Stimulated activated CD4-positive, alpha-beta T cell treated with anti-CD3 and anti-CD28 coated beads, Interleukin-2, amount 100 ng/mL, for 4 hours (primary cell): ENCODE data around the gene PCYOX1L.
A peak's percentile ranks its signal among the peaks of the same experiment; 100 is the strongest.

Experiments used
- DNase-seq: peaks from one replicate; pipeline ENCODE4 v3.0.0-alpha.2; 2020; ENCODE audit warnings: low read depth

Gene PCYOX1L

DNA sequence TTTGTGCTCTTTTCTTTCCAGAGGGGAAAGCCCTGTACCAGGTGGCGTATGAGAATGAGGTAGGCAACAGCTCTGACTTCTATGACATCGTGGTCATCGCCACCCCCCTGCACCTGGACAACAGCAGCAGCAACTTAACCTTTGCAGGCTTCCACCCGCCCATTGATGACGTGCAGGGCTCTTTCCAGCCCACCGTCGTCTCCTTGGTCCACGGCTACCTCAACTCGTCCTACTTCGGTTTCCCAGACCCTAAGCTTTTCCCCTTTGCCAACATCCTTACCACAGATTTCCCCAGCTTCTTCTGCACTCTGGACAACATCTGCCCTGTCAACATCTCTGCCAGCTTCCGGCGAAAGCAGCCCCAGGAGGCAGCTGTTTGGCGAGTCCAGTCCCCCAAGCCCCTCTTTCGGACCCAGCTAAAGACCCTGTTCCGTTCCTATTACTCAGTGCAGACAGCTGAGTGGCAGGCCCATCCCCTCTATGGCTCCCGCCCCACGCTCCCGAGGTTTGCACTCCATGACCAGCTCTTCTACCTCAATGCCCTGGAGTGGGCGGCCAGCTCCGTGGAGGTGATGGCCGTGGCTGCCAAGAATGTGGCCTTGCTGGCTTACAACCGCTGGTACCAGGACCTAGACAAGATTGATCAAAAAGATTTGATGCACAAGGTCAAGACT is 10.3 kb downstream of the PCYOX1L start:
- no peak for DNase-seq

DNA sequence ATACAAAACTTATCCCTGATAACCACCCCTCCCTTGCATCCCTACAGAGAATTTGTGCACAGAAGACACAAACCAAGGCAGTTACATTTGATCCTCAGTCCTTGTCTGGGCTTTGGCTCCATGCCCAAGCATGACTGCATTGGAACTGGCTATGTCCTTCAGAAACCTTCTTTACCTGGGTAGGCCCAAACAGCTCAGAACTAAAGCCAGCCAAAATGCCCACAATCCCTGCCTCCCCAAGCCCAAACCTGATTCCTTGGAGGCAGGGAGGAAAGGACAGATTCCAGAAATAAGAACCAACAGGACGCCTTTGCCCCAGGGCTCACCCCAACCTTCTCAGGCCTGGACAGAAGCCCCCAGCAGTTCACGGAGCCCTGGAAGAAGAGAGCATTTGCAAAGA is 13.0 kb downstream of the PCYOX1L start:
- no peak for DNase-seq

- peak; percentile 61 for DNase-seq
Observed at GRCh38 chr5:149371296-149371962, 13.6 kb downstream of the PCYOX1L start.

DNA sequence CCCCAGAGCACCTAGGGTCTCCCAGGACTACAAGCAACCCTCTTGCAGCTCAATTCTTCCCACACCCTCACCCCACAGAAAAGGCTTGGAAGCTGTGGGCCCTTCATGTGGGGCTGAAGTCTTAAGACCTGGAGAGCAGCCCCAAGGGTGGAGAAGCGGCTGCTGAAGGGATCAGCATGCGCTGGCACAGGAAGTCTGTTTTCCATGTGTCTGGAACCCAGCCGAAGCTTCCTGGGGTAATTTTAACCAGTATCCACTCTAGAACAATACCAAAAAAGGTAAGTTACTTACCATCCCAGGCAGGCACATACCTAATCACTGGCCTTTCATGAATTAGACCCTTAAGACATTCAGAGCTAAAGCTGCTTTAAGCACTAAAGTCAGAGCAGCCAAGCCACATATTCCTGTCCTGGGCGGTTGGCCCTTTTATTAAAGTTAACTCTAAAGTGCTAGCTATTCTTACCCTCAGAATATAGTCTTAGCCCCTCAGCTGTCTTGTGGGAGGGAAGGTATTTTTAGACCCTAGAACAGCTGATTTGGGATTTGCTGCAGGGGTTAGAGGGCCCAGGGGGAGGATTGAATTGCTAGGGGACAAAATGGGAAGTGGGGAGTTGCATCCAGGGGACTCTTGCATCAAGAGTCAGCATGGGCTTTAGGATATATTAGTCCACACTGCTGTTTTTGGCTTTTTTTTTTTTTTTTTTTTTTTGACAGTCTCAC is 14.4 kb downstream of the PCYOX1L start:
- DNase-seq: no peak

- no peak for DNase-seq
Observed at GRCh38 chr5:149372932-149373331, 15.1 kb downstream of the PCYOX1L start.

- DNase-seq: no peak
Observed at GRCh38 chr5:149374303-149374702, 16.5 kb downstream of the PCYOX1L start.

DNA sequence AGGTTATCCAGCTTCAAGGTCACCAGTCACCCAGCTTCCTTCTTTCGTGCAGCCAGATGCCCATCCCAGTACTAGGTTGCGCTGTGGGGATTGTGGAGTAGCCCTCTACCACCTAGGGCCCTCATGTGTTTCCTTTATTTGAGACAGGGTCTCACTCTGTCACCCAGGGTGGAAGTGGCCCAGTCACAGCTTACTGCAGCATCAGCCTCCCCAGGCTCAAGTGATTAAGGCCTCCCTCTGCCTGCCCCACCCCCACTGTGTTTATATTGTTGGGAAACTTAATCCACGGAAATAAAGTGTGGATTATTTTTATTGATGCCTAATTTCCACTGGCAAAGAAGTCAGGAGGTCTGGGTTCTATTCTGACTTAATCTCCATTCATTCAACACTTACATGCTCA is 17.0 kb downstream of the PCYOX1L start:
- no peak for DNase-seq

DNA sequence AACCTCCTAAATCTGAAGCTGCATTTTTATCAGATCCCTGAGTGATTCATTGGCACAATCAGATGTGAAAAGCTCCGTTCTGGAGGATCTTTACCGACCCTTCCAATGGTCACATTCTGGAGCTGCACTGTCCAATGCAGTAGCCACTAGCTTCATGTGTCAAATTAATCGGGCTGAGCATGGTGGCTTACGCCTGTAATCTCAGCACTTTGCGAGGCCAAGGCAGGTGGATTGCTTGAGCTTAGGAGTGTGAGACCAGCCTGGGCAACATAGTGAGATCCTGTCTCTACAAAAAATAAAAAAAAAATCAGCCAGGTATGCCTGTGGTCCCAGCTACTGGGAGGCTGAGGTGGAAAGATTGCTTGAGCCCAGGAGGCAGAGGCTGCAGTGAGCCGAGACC is 17.6 kb downstream of the PCYOX1L start:
- DNase-seq: no peak

GRCh38 chr5:149376104-149376503 is 18.3 kb downstream of the PCYOX1L start:
- no peak for DNase-seq

DNA sequence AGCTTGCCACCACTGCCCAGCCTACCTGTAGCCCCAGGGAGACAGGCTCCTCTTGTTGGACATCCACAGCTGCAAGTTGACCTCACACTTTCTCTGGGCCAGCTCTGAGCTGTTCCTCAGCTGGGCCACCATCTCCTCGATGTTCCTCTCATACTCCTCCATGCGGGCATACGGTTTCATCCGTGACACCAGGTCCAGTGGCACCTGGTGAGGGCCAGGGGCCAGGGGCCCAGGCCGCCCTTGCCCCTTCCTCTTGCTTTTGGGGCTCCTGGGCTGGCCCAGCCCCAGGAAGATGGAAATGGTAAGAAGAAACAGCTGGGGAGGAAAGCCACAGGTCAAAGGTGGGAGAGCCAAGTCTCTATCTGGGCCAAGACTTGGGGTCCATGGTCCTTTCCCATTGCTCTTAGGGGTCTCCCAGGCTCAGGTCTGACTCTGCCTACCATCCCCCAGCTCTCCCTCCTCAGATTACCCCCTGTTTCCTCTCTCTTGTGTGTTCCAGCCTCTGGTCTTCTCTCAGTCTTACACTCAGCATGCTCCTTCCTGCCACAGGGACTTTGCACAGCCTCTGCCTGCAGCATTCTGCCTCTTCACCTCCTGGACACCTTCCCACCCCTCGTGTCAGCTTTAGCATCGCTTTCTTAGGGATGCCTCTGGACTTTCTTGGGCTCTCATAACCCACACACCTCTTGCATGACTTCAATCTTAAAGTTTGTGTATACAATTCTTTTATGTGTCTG is 19.0 kb downstream of the PCYOX1L start:
- DNase-seq: no peak

GRCh38 chr5:149378241-149378820 is 20.5 kb downstream of the PCYOX1L start:
- DNase-seq: no peak

GRCh38 chr5:149379177-149379761 is 21.4 kb downstream of the PCYOX1L start, which contains the start of gene IL17B:
Gene IL17B (minus strand): TSS chr5:149379292. CDS start chr5:149379225, 67 bp downstream.
- DNase-seq: no peak

DNA sequence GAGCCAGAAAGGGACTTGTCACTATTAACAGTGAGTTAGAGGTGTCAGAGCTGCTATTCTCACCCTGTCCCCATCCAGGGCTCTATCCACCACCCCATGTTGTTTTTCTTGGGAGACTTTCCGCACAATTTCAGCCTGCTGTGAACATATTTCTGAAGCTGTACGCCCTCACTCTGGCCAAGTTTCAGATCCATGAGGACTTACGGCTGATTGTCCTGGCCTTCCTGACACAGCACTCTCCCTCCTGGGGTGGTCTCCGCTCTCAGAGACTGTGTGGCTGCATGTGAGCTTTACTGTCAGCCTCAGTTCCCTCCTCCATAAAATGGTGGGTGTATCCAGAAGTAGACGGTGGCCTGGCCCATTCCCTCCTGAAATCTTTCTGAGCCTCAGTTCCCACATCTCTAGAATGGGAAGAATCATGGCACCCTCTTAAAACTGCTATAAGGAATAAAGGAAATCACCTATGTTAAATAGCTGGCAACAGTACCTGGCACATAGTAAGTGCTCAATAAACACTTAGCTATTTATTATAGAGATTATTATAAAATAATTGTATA is 22.1 kb downstream of the PCYOX1L start:
- no peak for DNase-seq

- no peak for DNase-seq
Observed at GRCh38 chr5:149380466-149381121, 22.7 kb downstream of the PCYOX1L start.

GRCh38 chr5:149381261-149381985 is 23.6 kb downstream of the PCYOX1L start:
- no peak for DNase-seq

DNA sequence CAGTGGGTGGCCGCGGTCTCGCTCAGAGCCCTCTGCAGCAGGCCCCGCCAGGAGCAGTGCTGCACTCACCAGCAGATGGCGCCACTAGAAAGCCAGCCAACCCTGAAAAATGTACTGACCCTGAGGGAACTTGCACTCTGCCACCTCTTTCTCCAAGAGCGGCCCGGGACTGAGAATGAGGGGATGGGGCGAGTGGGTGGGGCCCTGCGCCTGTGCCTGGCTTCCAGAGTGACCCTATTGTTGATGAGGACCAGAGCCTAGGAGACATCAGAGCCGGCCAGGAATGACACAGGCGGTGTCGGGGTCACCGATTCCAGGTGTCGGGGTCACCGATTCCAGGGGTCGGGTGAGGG is 24.1 kb downstream of the PCYOX1L start:
- DNase-seq: peak; percentile 53

DNA sequence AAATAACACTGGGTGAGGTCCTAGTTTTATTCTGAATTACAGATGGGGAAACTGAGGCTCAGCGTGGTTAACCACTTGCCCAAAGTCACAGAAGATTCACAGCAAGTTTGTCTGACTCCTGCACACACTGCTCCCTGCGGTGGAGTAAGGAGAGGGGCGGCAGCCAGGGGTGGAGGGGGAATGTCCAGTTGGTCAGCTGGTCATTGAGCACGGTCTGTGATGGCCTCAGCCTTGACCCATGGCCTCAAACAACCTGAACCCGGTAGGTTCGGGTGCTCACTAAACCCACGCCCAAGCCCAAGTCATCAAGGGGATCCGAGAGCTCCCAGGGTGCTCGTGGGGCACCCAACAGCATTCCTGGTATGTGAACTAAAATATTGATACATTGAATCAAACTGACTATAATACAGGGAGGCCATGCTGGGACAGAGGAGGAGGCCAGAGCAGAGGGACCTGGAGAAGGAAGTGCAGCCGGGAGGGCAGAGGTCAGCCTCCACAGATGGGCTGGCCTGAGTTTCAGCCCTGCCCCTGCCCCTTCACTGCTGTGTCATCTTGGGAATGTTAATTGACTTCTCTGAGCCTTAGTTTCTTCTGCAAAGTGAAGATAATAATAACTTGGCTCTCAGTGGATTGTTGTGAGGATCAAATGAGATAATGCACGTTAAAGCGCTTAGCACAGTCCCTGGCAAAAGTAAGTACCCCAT is 24.8 kb downstream of the PCYOX1L start:
- DNase-seq: no peak

DNA sequence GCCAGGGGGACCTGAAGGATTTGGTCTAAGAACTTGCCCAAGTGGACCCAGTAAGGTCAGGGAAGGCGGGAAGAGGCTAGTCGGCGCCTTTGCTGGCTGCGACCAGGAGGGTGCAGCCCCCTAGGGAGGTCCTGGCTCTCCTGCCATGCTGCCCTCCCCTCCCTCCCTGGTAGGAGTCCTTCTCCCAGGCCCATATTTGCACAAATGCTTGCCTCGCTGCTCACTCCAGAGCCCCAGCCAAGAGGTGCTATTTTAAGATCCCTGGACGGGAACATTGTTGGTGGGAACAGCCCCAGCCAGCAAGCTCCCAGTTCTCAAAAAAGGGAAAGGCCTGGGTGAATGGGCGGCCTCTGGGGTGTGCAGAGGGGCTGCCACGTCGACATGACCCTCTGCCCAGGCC is 25.6 kb downstream of the PCYOX1L start:
- DNase-seq: no peak

DNA sequence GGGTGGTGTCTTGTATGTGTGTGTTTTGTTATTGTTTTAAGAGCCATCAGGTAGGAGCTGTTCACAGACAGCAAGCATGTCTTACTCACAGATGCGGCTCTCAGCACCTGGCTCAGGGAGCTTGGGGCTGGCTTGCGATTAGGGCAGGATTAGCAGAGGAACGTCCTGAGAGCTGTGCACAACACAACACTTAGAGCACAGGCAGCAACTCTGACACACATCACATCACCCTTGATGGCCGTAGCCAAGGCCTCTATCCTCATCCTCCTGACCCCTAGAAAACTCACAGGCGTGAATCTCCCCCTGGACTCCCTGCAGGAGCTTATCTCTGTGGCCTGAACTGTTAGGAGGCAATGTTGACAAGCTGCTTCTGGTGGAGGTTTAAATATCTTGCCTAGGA is 28.3 kb downstream of the PCYOX1L start:
- no peak for DNase-seq
